ENCODE results near the gene DPP10. TPM values are rescaled to one million over a fixed set of nuclear protein-coding genes. Genes with fewer than 3 reads are reported as not detected.
"Not testable (repeated sequence)": the region's sequence is repeated elsewhere in the genome, so short reads cannot be mapped to it uniquely, and the experiment has no call there.

Gene DPP10
- total RNA-seq, 2 experiments from 2014 or later, result not detected

DNA sequence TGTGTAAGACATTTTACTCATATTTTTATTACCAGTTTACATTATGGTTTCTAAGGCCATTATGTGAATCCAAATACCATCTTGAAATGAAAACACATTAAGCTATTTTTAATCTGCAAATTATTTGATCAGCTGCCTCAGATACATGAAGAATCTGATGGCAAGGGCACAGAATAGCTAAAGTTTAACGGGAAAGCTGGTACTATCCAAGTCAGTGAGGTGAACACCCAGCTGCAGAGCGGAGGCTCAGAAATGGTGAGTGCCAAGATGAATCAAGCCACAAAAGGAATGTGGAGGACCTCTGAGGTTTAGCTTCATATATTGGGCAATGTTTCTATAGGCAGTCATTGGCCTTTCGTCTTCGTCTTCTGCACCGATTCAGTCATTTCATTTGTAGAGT is 75.1 kb downstream of the DPP10 start:
- Mint-ChIP-seq H3K27me3 (no peaks in the 10 kb centered on the region), H3K4me3 (no peak overlapping the region), H3K36me3 (ENCODE audit: low read depth) (no peaks in the 10 kb centered on the region), H3K9me3 (ENCODE audit: low read depth) (no peaks in the 10 kb centered on the region), H3K4me1 (no peaks in the 10 kb centered on the region), H3K27ac (no peak overlapping the region)
- POLR2A ChIA-PET, result no interaction called here
- DNase-seq (no peak), ATAC-seq (no peak)
- CTCF ChIA-PET, result no interaction called here
- intact Hi-C loops (cut with DNase I, micrococcal nuclease), result no loop called here

DNA sequence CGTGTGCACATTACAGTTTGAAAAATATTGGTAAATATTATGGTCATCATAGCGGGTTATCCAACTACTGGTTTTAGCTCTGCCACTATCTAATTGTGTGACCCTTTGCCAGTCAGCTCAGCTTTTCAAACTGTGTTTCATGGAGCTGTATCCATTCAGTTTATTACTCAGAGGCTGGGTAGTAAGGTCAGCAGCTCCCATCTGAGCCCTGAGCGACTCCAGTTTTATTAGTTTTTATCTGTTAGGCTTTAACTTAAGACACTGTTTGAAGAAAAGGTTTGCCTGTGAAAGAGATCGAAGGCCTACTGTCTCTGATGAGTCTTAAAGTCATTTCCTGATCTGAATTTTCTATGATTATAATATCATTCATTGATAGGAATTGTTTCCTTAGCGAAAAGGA is 76.3 kb downstream of the DPP10 start:
- DNase-seq (no peak), ATAC-seq (no peak)
- H3K27me3 Mint-ChIP-seq, result no peaks in the 10 kb centered on the region
- no peaks in the 10 kb centered on the region for H3K4me1 Mint-ChIP-seq
- H3K27ac Mint-ChIP-seq, result no peak overlapping the region
- intact Hi-C loops (cut with DNase I, micrococcal nuclease), result no loop called here
- H3K4me3 Mint-ChIP-seq, result no peak overlapping the region
- ChIA-PET CTCF (no interaction called here), POLR2A (no interaction called here)
- no peaks in the 10 kb centered on the region for H3K9me3 Mint-ChIP-seq (ENCODE audit: low read depth)
- no peaks in the 10 kb centered on the region for H3K36me3 Mint-ChIP-seq (ENCODE audit: low read depth)

DNA sequence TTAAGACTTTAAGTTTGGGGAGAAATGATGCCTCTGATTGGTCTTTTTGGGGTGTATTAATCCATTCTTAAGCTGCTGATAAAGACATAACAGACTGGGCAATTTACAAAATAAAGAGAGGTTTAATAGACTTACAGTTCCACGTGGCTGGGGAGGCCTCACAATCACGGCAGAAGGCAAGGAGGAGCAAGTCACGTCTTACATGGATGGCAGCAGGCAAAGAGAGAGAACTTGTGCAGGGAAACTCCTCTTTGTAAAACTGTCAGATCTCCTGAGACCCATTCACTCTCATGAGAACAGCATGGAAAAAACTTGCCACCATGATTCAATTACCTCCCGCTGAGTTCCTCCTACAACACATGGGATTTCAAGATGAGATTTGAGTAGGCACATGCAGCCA is 80.2 kb downstream of the DPP10 start:
- H3K9me3 Mint-ChIP-seq (ENCODE audit: low read depth); CTCF ChIA-PET; intact Hi-C loops (cut with DNase I, micrococcal nuclease); H3K4me1 Mint-ChIP-seq; POLR2A ChIA-PET; ATAC-seq; H3K4me3 Mint-ChIP-seq; H3K36me3 Mint-ChIP-seq (ENCODE audit: low read depth); H3K27ac Mint-ChIP-seq; H3K27me3 Mint-ChIP-seq; DNase-seq: not testable (repeated sequence)

DNA sequence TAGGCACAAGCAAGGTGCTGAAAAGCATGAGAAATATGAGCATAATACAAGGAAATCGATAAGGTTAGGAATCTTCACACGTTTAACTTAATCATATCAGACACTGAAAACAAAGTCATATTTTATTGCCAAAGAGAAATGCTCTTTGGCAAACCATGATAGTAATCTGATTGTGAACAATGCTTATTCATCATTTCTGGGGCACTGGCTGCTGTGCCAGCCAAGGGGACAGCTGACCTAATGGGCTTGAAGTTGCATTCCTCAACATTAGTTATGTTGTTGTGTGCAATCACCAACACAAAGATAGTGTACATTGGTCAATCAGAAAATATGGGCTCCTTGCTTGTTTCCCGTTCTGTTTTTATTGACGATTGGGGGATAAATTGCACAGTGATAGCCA is 83.5 kb downstream of the DPP10 start:
- DNase-seq (no peak), ATAC-seq (no peak)
- Mint-ChIP-seq H3K27ac (no peak overlapping the region), H3K9me3 (ENCODE audit: low read depth) (no peaks in the 10 kb centered on the region), H3K4me1 (no peaks in the 10 kb centered on the region), H3K36me3 (ENCODE audit: low read depth) (no peaks in the 10 kb centered on the region), H3K4me3 (no peak overlapping the region), H3K27me3 (peaks cover 2% of the 10 kb centered on the region)
- ChIA-PET CTCF (no interaction called here), POLR2A (no interaction called here)
- intact Hi-C loops (cut with DNase I, micrococcal nuclease), result no loop called here

DNA sequence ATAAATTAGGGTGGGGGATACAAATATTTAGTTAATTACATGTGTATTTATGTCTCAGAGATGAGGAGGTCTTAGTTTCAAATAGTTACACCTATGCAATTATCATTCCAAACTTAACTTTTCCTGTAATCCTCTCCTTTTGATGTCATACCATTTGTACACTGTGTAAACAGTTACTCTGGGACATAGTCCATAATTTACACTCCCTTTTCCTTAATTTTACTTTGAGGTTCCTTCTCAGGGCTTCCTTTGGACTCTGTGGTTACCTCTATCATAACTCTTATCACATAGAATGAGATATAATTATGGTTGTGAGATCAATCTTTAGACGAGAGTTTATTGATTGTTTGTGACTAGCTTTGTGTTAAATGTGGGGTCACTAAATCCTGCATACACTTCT is 84.4 kb downstream of the DPP10 start:
- Mint-ChIP-seq H3K4me3 (no peak overlapping the region), H3K27me3 (peaks cover 2% of the 10 kb centered on the region), H3K9me3 (ENCODE audit: low read depth) (no peaks in the 10 kb centered on the region), H3K36me3 (ENCODE audit: low read depth) (no peaks in the 10 kb centered on the region), H3K27ac (no peak overlapping the region), H3K4me1 (no peaks in the 10 kb centered on the region)
- DNase-seq (no peak), ATAC-seq (no peak)
- ChIA-PET CTCF (no interaction called here), POLR2A (no interaction called here)
- intact Hi-C loops (cut with DNase I, micrococcal nuclease), result no loop called here

DNA sequence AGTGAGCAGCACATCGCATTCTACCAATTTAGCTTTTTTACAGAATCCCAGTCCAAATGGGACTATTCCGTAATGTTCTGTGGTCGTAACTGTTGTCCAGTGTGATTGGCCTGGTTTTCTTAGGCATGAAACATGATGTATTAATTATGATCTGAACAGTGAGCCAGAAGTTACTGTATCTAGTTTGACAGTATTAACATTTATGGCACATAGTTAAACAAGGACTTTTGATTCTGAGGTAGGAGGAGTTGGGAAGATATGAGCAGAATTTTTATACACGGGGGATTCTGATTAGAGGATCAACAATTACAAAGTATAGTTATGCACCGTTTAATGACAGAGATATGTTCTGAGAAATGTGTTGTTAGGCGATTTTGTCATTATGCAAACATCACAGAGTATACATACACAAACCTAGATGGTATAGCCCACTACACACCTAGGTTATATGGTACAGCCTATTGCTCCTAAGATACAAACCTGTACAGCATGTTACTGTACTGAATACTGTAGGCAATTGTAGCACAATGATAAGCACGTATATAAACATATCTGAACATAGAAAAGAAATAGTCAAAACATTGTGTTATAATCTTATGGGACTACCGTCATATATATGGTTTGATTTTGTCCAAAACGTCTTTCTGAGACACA is 85.0 kb downstream of the DPP10 start:
- no peak for ATAC-seq
- intact Hi-C loops (cut with DNase I, micrococcal nuclease), result no loop called here
- Mint-ChIP-seq H3K4me3 (no peak overlapping the region), H3K4me1 (no peaks in the 10 kb centered on the region), H3K9me3 (ENCODE audit: low read depth) (no peaks in the 10 kb centered on the region), H3K27ac (no peak overlapping the region), H3K36me3 (ENCODE audit: low read depth) (no peaks in the 10 kb centered on the region), H3K27me3 (peaks cover 2% of the 10 kb centered on the region)
- CTCF ChIA-PET, result no interaction called here
- POLR2A ChIA-PET, result no interaction called here
- DNase-seq, result no peak

DNA sequence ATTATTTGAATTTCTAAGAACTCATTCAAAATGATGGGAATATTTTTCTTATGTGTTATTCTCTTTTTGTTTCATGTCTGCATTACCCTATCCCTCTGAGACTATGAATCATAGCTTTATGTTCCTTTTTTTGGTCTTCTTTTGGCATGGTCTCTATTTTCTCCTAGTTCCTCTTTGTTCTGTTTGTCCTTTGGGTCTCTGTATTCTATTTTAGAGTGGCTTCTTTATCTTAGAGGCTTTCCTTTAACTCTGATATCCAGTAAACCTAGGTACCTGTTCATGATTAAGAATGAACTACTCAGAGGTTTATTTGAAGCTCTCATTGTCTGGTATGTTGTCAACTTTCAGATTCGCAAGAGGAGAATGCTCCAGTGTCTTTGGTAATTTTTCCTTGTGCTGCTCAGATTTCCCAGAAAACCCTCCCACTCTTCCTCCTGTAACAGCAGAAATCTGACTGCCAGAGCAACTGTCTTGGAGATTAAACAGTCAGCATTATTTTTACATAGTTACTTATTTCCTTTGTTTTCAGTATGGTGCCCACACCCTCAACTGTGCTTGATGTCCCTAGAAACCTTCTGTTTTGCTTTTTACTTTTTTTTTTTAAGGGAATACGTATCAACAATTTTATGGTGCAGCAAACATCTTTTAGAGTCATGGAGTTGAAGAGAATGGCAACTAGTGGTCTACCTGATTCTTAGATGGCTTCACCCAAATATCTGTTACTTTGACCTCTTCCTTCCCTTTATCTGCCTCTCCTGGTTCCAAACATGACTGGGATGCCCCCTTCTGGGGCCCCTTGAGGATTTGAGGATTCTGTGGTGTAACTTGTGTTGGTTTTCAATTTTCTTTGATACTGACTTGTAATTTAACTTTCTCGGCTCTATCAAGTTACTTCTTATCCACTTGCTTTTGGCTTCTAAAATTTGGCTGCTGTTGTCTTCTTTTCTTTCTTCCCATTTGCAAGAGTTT is 92.0 kb downstream of the DPP10 start:
- intact Hi-C loops (cut with DNase I, micrococcal nuclease), result no loop called here
- H3K4me3 Mint-ChIP-seq, result no peak overlapping the region
- ChIA-PET CTCF (no interaction called here), POLR2A (no interaction called here)
- no peaks in the 10 kb centered on the region for H3K9me3 Mint-ChIP-seq (ENCODE audit: low read depth)
- H3K36me3 Mint-ChIP-seq (ENCODE audit: low read depth), result no peaks in the 10 kb centered on the region
- no peak for DNase-seq
- peaks cover 10% of the 10 kb centered on the region for H3K27me3 Mint-ChIP-seq
- no peak overlapping the region for H3K27ac Mint-ChIP-seq
- no peak for ATAC-seq
- no peaks in the 10 kb centered on the region for H3K4me1 Mint-ChIP-seq

DNA sequence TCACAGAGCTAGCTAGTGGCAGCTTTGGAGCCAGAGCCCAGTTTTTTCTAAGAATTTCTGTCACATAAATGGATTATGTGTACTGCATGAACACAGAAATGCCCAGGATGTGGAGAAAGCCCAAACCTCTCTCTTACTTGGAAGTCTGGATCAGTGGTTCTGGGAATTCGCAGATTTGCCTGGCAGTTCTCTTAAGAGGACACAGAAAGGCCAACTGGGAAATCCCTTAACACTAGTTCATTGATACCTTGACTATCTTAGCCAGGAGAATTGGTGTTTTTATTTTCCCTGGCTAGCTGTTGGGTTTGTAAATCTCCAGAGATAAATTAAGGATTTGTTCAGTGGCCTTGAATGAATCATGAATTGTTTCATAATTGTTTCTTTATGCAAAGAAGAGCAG is 95.3 kb downstream of the DPP10 start:
- no peaks in the 10 kb centered on the region for H3K9me3 Mint-ChIP-seq (ENCODE audit: low read depth)
- no peaks in the 10 kb centered on the region for H3K4me1 Mint-ChIP-seq
- H3K36me3 Mint-ChIP-seq (ENCODE audit: low read depth), result no peaks in the 10 kb centered on the region
- no peak overlapping the region for H3K27ac Mint-ChIP-seq
- intact Hi-C loops (cut with DNase I, micrococcal nuclease), result no loop called here
- ATAC-seq (no peak), DNase-seq (no peak)
- H3K27me3 Mint-ChIP-seq, result peaks cover 8% of the 10 kb centered on the region
- CTCF ChIA-PET, result interaction anchor here (0.6 kb wide), 1 partner anchor 558 kb away, joined by 3 read pairs; no protein-coding TSS in a partner anchor
- no peak overlapping the region for H3K4me3 Mint-ChIP-seq
- POLR2A ChIA-PET, result no interaction called here

DNA sequence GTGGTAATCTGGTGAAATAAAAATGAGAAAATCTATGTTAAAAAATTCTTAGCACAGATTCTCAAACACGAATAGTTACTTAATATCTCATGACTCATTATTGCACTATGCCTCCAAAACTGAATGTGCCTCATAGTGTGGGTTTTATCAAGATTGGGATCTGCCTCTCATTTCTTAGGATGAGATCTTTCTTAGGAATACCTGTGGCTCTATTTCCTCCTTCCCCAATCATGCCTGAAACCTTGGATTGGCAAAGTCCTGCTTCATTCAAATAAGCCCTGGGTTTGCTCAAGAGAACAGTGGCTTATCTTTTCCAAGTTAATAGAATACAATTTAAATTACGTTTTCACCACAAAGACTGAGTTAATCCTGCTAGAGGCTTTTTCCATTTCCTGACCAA is 100.3 kb downstream of the DPP10 start:
- peaks cover 11% of the 10 kb centered on the region for H3K27me3 Mint-ChIP-seq
- ChIA-PET POLR2A (no interaction called here), CTCF (no interaction called here)
- H3K4me1 Mint-ChIP-seq, result no peaks in the 10 kb centered on the region
- DNase-seq (no peak), ATAC-seq (no peak)
- no peaks in the 10 kb centered on the region for H3K36me3 Mint-ChIP-seq (ENCODE audit: low read depth)
- H3K27ac Mint-ChIP-seq, result no peak overlapping the region
- H3K4me3 Mint-ChIP-seq, result no peak overlapping the region
- intact Hi-C loops (cut with DNase I, micrococcal nuclease), result no loop called here
- no peaks in the 10 kb centered on the region for H3K9me3 Mint-ChIP-seq (ENCODE audit: low read depth)

DNA sequence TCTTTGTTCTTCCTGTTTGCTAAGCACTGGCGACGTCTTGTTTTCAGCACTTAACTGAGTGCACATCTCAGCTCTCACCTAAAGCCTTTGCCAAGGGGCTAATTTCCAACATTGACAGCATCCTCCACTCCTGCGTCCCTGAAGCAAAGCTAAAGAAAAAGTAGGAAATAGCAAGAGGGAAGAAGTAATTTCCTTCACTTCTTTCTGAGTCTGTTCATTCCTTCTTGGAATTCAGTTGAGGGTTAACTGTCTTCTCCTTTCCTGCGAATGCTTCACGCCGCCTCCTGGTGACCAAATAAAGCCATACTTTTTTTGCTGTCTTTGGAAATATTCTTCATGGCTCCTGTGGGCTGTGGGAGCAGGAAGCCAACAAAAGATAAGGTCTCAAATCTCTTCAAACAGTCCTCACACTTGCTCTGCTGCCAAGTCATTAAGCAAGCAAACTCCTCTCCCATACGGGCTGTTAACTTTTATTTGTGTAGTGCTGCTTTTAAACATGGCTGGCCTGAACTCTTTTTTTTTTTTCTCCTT is 100.9 kb downstream of the DPP10 start:
- DNase-seq (no peak), ATAC-seq (no peak)
- Mint-ChIP-seq H3K27me3 (peaks cover 11% of the 10 kb centered on the region), H3K9me3 (ENCODE audit: low read depth) (no peaks in the 10 kb centered on the region), H3K4me3 (no peak overlapping the region), H3K27ac (no peak overlapping the region), H3K4me1 (no peaks in the 10 kb centered on the region), H3K36me3 (ENCODE audit: low read depth) (no peaks in the 10 kb centered on the region)
- intact Hi-C loops (cut with DNase I, micrococcal nuclease), result no loop called here
- ChIA-PET CTCF (no interaction called here), POLR2A (no interaction called here)

DNA sequence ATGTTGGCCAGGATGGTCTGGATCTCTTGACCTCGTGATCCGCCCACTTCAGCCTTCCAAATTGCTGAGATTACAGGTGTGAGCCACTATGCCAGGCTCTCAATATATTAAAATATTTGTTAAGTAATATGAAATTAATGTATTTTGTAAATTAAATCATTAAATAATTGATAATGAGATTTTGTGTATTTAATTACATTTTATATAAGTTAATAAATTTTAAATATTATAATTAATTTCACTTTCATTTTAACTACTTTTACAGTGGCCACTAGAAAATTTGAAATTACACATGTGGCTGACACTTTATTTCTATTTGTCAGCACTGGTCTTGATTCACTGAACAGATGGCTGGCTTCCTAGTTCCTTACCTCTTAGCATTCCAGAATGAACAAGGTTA is 102.6 kb downstream of the DPP10 start:
- H3K4me1 Mint-ChIP-seq, result no peaks in the 10 kb centered on the region
- H3K27ac Mint-ChIP-seq, result no peak overlapping the region
- CTCF ChIA-PET, result no interaction called here
- intact Hi-C loops (cut with DNase I, micrococcal nuclease), result no loop called here
- no peak for DNase-seq
- ATAC-seq, result no peak
- no peak overlapping the region for H3K4me3 Mint-ChIP-seq
- H3K27me3 Mint-ChIP-seq, result peaks cover 11% of the 10 kb centered on the region
- H3K36me3 Mint-ChIP-seq (ENCODE audit: low read depth), result no peaks in the 10 kb centered on the region
- no peaks in the 10 kb centered on the region for H3K9me3 Mint-ChIP-seq (ENCODE audit: low read depth)
- POLR2A ChIA-PET, result no interaction called here

DNA sequence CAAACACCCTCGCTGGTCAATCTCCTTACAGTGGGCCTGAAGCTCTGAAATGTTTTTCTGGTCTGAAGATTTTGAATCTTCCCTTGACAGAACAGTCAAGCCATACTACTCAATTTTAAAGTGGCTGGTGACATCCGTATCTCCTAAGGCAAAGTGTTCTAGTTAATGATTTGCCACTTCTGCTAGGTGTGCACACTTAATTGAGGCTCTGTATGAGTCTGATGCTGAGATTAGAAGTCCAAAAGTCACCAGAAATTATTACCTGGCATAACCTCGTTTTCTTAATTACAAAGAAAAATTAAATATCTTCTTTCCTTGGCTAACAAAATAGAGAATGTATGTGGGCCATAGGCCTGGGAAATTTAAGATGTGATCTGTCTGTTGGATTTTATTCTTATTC is 104.1 kb downstream of the DPP10 start:
- Mint-ChIP-seq H3K27me3 (peaks cover 11% of the 10 kb centered on the region), H3K36me3 (ENCODE audit: low read depth) (no peaks in the 10 kb centered on the region), H3K27ac (no peak overlapping the region), H3K9me3 (ENCODE audit: low read depth) (no peaks in the 10 kb centered on the region), H3K4me1 (no peaks in the 10 kb centered on the region), H3K4me3 (no peak overlapping the region)
- POLR2A ChIA-PET, result no interaction called here
- DNase-seq, result no peak
- CTCF ChIA-PET, result no interaction called here
- intact Hi-C loops (cut with DNase I, micrococcal nuclease), result no loop called here
- no peak for ATAC-seq
